ENCODE data around the gene EFHC1.
"Not testable (repeated sequence)": the region's sequence is repeated elsewhere in the genome, so short reads cannot be mapped to it uniquely, and the experiment has no call there.

The EFHC1 gene

GRCh38 chr6:52419809-52420667 is at the start of gene EFHC1:
Gene EFHC1, plus strand, starts transcription at chr6:52420342. Its CDS starts 69 bp downstream, at chr6:52420411.
- peak; percentile 97 for DNase-seq

DNA sequence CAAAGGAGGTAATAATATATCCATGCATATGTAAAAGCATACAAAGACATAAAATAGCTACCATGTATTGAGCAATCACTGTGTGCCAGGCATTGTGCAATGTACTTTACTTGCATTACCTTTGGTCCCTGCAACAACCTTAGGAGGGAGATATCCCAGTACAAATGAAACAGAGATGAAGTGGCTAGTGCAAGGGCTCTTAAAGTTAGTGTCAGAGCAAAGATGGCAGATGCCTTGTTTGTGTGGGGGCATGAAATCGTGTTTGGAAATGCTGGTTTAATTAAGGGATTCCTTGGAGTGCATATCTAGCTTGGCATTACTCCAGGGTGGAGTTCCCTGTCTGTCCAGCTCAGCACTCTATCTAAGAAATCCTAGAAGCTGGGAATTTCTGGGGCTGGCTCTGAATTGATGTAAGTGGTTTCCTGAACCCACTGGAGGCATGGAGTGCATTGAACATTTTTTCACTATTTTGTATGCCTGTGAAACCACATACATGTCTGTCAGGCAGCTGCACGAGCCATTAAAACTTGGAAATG is 48.4 kb upstream of the EFHC1 start:
- DNase-seq, result no peak

DNA sequence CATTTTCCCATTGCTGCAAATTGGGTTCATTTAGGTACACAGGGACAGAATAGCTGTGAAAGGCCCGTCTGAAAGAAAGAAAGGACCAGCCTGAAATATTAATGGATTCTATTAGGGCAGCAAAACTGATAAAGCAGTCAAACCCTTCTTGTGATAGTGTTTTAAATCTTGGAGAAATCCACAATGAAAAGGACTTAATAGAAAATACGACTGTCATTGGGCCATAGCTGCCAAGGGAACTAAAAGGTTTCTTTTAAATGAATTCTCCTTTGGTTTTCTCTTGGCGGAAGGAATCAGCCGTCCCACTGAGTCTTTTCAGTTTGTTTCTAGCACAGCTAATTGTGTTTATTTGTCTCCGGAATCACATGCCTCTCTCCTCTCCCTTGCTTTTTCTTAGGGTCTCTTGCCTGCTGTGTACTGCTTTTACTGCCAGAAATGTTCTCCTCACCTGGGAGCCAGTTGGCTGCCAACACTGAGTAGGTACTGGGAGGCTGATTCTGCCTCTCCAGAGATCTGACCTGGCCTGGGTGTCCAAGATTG is 46.9 kb upstream of the EFHC1 start:
- no peak for DNase-seq

GRCh38 chr6:52374247-52374646 is 45.9 kb upstream of the EFHC1 start:
- no peak for DNase-seq

DNA sequence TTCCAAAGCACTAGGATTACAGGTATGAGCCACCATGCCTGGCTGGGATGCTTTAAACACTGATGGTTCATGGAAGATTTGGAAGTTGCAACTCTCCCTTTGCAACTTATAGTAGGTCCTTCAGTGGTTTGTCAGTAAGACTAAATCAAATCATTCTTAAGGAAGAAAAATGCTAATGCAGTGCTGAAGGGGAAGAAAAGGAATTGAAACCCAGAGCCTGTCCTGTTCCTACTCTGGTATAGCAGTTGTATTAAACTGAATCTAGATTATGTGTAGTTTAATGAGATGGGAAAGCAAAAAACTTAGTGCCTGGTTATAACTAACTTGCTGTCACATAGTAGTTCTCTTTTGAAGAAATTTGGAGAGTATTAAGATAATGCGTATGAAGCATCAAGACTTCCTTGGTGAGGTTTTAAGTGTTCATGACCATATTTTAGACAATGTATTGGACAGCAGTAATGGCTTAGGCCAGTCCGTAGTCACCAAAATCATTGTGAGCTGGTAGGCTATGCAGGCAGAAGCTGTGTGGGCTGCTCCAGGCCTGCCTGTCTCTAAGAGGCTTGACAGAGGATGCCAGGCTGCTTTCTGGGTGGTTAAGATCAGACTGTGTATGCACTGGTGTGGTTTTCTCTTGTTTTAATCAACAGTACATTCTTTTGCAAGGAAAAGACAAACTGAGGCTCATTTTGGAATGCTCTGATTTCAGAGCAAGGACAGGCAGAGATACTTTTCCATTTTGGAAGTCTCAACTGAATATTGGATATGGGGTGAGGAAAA is 44.2 kb upstream of the EFHC1 start:
- peak; percentile 26 for DNase-seq

DNA sequence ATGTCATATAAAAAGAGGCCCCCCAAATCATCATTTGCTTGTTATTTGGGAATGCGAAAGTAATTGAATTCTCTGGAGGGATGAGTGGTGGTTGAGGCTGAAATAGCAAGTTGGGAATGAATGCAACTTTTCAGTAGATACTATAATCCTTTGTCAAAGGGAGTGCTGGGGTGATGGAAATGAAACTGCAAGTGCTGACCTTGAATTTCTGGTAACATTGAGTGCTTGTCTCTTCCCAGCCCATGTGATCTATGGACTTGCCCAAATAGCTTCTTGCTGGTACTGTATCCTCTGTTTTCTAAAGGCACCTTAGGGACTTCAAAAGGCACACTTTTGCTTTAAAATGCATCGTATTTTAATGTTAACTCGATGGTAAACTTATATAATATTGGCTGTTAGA is 43.4 kb upstream of the EFHC1 start:
- no peak for DNase-seq

DNA sequence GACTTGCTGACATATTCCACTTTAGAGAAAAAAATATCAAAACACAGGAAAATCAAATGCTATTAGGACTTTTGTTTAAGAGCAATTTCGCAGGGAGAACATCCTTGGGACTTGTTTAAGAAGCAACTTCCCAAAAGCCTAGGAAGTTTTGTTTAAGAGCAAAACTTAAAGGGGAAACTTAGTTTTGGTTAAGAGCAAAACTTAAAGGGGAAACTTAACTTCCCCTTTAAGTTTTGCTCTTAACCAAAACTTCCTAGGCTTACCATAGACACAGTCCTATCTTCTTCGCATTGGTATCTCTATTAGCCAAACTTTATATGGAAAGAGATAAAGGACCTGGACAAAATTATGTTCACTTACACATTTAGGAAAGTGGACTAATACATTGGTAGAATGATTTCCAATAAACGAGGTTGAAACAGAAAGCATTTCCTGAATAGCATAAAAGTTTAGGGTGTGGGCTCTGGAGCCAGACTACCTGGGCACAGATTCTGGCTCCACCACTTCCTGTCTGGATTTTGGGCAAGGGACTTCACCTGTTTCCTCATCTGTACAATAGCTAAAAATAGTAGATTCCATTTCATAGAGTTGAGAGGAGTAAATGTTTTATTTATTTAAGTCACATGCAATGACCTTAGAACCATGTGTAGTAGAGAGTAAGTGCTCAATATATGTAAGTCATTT is 42.5 kb upstream of the EFHC1 start:
- DNase-seq, result no peak

DNA sequence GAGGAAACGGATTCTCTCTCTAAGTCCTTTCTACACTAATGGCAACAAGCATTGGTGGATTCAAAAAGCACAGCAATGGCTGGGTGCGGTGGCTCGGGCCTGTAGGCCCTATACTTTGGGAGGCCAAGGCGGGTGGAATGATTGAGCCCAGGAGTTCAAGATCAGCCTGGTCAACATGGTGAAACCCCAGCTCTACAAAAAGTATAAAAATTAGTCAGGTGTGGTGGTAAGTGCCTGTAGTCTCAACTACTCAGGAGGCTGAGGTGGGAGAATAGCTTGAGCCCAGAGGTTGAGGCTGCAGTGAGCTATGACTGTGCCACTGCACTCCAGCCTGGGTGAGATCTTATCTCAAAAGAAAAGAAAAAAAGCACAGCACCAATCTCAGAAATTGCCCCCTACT is 38.9 kb upstream of the EFHC1 start:
- no peak for DNase-seq

DNA sequence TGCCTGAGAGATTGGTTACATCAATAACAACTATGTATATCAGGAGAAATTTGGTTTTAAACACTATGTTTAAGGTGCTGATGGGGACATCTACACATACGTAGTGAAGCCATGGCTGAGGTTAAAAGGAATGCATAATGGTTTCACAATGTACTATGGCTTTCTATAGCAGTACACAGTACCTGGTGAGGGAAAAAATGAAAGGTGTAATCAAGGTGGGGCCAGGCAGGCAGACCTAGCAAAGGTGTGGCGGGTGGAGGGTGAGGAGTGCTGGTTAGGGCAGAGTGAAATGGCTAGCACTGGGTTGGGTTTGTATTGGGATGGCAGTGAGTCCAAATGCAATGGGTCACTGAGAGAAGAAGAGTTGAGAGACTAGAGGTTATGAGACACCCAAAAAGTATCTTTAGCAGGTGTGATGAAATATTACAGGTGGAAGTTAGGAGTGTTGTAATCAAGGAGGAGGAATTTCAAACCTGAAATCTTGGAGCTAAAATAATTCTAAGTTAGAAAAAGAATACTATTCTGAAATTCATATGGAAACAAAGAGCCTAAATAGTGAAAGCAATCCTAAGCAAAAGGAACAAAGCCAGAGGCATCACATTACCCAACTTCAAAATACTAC is 35.9 kb upstream of the EFHC1 start:
- DNase-seq, result no peak

DNA sequence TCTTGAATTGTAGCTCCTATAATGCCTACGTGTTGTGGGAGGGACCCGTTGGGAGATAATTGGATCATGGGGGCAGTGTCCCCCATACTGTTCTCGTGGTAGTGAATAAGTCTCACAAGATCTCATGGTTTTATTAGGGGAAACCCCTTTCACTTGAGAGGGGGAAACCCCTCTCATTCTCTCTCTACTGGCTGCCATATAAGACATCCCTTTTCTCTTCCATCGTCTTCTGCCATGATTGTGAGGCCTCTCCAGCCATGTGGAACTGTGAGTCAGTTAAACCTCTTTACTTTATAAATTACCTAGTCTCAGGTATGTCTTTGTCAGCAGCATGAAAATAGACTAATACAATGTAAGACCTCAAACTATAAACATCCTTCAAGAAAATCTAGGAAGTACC is 35.1 kb upstream of the EFHC1 start:
- no peak for DNase-seq

GRCh38 chr6:52388119-52388518 is 32.0 kb upstream of the EFHC1 start:
- not testable (repeated sequence) for DNase-seq

DNA sequence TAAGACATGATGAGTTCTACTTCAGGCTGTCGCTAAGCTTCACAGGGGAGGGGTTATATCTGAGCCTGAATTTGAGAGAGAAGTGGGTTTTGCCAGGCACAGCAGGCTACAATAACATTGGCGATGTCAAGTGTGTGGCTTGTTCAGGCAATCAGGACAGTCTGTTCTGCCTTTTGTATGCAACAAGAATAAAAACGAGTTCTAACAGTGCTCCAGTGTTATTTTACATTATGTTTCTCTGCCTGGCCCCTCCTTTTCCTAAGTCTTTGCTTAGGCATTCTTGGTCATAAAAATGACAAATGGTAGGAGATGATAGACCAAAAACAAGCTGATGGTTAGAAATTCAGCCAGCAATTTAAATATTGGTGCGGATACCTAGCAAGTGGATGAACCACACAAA is 31.4 kb upstream of the EFHC1 start:
- DNase-seq, result no peak

- DNase-seq, result no peak
These were observed 30.9 kb upstream of the EFHC1 start for GRCh38 chr6:52389264-52389625.

- DNase-seq, result peak; percentile 39
These were observed 30.3 kb upstream of the EFHC1 start for GRCh38 chr6:52389626-52390360.

DNA sequence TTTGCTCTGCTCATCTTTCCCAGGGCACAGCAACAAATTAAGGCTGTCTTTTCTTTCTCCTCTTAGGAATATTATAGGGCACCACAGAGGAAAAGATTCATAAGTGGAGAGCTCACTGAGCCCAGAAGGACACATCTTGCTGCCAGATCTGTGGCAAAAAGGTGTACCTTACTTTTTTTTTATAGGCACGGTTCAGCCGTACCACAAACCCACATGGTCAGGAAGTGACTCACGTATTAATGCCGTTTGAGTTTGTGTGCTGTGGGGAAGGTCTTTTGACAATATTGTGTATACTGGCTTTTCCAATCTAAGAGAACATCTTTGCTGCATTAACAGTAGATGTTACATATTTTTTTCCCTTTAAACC is 29.8 kb upstream of the EFHC1 start:
- peak; percentile 47 for DNase-seq

GRCh38 chr6:52391599-52391998 is 28.5 kb upstream of the EFHC1 start:
- DNase-seq, result no peak

DNA sequence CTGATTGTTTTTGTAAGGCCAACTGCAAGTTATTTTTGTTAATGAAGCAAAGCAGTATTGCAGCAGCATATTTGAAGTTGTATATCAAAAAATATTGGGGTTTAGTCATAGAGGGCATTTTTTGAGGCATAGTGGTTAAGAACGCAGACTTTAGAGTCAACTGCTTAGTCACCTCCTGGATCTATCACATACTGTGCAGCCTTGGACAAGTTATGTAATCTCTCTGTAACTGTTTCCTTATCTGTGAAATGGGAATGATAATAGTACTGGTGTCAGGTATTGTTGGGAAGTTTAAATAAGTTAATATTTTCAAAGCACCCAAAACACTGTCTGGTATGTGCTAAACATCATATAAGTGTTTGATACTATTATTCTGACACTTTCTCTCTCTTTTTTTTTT is 27.2 kb upstream of the EFHC1 start:
- DNase-seq, result no peak

DNA sequence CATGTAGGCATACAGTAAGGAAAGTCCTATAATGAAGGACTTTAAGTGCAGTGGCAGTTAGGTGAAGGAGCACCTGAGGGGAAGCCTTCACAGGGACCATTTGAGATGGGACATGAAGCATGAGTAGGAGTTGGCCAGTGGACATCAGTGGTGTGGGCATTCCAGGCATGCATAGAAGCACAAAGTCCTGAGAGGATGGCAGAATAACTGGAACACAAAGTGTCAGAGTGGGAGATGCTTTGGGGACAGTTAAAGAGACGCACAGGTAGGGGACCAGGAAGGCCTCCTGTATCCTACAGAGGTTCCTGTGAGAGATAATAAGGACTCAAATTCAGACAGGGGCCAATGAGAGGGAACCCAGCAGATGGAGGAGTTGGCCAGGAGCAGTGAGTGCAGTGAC is 26.4 kb upstream of the EFHC1 start:
- DNase-seq, result no peak

- no peak for DNase-seq
These were observed 25.9 kb upstream of the EFHC1 start for GRCh38 chr6:52394251-52394666.

DNA sequence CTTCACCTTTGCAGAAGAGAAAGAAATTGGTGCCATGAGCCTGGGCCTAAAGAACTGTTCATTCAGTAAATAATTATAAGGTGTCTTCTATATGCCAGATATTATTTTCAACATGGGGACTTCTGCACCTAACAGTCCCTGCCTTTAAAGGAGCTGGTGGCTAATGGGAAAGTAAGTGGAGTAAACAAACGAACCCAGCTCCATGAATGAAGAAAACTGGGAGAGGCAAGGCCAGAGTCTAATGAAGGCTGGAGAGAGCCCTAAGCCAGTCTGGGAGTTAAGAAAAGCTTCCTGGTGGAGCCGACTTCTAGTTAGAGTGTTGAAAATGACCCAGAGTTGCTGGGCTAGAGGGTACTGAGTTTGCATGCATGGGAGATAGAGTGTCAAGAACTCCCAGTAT is 24.2 kb upstream of the EFHC1 start:
- no peak for DNase-seq

GRCh38 chr6:52399511-52400312 is 20.4 kb upstream of the EFHC1 start:
- no peak for DNase-seq

Data from activated CD4-positive, alpha-beta T cell treated with anti-CD3 and anti-CD28 coated beads, Interleukin-2, amount 50 U/mL, for 1 hour (primary cell).